HepG2 (cell line): ENCODE measurements around the gene TMEM238. TPM values are rescaled to one million over a fixed set of nuclear protein-coding genes. Genes with fewer than 3 reads are reported as not detected.

ENCODE experiments used
- JUND ChIP-seq: sonication (generic); formaldehyde crosslinking; IDR thresholded peaks from 2 replicates; pipeline ENCODE4 v1.8.0; 2022; ENCODE audit warnings: mild to moderate bottlenecking, missing genetic modification reagents
- PAX8 ChIP-seq: sonication (generic); formaldehyde crosslinking; IDR thresholded peaks from 2 replicates; pipeline ENCODE4 v1.8.0; 2022; ENCODE audit warnings: mild to moderate bottlenecking, missing genetic modification reagents, borderline replicate concordance
- SOX13 ChIP-seq, 3 experiments: fragments of 450-650 bp in 1 of 3; sonication (generic) in 1 of 3; formaldehyde crosslinking in 1 of 3; IDR thresholded peaks in 2 of 3; conservative IDR thresholded peaks in 1 of 3; 2 replicates each; pipeline versions ENCODE4 v1.5.0 to v1.6.1; 2016 to 2020; ENCODE audit warnings: antibody characterized with exemption in 1 of 3, mild to moderate bottlenecking in 1 of 3, missing compliant biosample characterization in 1 of 3, missing genetic modification reagents in 1 of 3, moderate library complexity in 1 of 3
- SRY ChIP-seq: sonication (generic); formaldehyde crosslinking; IDR thresholded peaks from 2 replicates; pipeline ENCODE4 v1.8.0; 2022; ENCODE audit warnings: mild to moderate bottlenecking, missing genetic modification reagents
- TBX2 ChIP-seq: sonication (generic); formaldehyde crosslinking; IDR thresholded peaks from 2 replicates; pipeline ENCODE4 v1.5.0; 2020; ENCODE audit warnings: missing genetic modification reagents, mild to moderate bottlenecking, borderline replicate concordance
- ZBTB21 ChIP-seq: sonication (generic); formaldehyde crosslinking; IDR thresholded peaks from 2 replicates; pipeline ENCODE4 v1.4.0; 2020; ENCODE audit warnings: missing genetic modification reagents
- ZC3H4 ChIP-seq: sonication (generic); formaldehyde crosslinking; IDR thresholded peaks from 2 replicates; pipeline ENCODE4 v1.4.0; 2020; ENCODE audit warnings: missing genetic modification reagents, borderline replicate concordance
- ZHX2 ChIP-seq, 2 experiments: sonication (generic) in 1 of 2; formaldehyde crosslinking in 1 of 2; IDR thresholded peaks; 2 replicates each; pipeline versions ENCODE4 v1.6.1 to v1.9.0; 2014 to 2022; ENCODE audit warnings: antibody characterized with exemption in 1 of 2, borderline replicate concordance in 1 of 2, inconsistent platforms in 1 of 2, low read depth in 1 of 2, missing genetic modification reagents in 1 of 2
- ZNF496 ChIP-seq: sonication (generic); formaldehyde crosslinking; IDR thresholded peaks from 2 replicates; pipeline ENCODE4 v1.8.1; 2023; ENCODE audit warnings: mild to moderate bottlenecking, moderate library complexity, missing genetic modification reagents; ENCODE audit not compliant: insufficient replicate concordance
- ZNF550 ChIP-seq: sonication (generic); formaldehyde crosslinking; IDR thresholded peaks from 2 replicates; pipeline ENCODE4 v1.4.0; 2020; ENCODE audit warnings: mild to moderate bottlenecking, missing genetic modification reagents, borderline replicate concordance
- ZNF883 ChIP-seq: sonication (generic); formaldehyde crosslinking; IDR thresholded peaks from 2 replicates; pipeline ENCODE4 v1.5.1; 2020; ENCODE audit warnings: mild to moderate bottlenecking, missing genetic modification reagents; ENCODE audit errors: not compliant biosample characterization
- polyA plus RNA-seq, 8 experiments: library from polyadenylated mRNA; depleted of rRNA in 3 of 8; stranded (reverse) in 7 of 8; unstranded in 1 of 8; fragments of >200 nt; fragmentation: Illumina TruSeq in 4 of 8; extraction: Trizol in 4 of 8; gene quantifications; 2 replicates each; pipeline versions ENCODE4 v1.2.1 to v1.2.3, GENCODE V29; 2011 to 2016; ENCODE audit warnings: low read depth in 4 of 8, missing spikeins in 1 of 8, mixed read lengths in 1 of 8; ENCODE audit not compliant: insufficient read depth in 1 of 8
- total RNA-seq, 5 experiments: library from RNA; depleted of rRNA; stranded (reverse); fragments of >200 nt; fragmentation: Illumina TruSeq; extraction: Trizol; gene quantifications; 2 replicates each; pipeline ENCODE4 v1.2.3, GENCODE V29; 2016; ENCODE audit warnings: low read depth in 1 of 5

The TMEM238 gene
- total and polyA plus RNA-seq, 2 of the 13 experiments (the other 11 are each of a cell fraction or from before 2014, with no cell fraction given) = not detected

DNA sequence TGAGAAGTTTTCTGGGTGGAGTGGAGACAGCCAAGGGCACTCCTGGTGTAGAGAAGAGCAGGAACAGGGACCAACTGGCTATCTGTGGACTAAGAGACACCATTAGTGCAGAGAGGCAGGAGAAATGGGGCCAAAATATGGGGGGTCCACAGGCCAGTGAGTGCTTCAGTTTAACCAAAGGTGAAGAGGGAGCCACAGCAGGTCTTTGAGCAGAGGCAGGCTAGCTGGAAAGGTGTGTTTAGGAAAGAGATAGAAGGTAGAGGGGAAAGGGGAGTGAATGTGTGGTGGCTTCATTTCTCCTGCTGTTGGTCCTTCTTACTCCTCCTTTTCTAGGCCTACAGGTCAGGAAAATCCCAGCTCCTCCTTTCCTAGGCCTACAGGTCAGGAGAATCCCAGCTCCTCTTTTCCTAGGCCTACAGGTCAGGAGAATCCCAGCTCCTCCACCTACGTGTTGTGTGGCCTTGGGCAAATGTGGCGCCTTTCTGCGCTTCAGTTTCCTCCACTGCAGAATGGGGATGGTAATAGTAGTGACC, 1.5 kb downstream of the TMEM238 start (continued):
- no peak for TF ChIP-seq ZHX2 (IDR thresholded peaks at IDR 0.05; ENCODE audit: low read depth)
- TF ChIP-seq ZHX2 (CRISPR knock-in tag; IDR thresholded peaks at IDR 0.05; ENCODE audit: borderline replicate concordance) = no peak
- no peak for TF ChIP-seq ZC3H4 (CRISPR knock-in tag)
- TF ChIP-seq TBX2 (CRISPR knock-in tag) = no peak
- no peak for TF ChIP-seq ZNF496 (CRISPR knock-in tag)
- TF ChIP-seq SRY (CRISPR knock-in tag) = no peak
- no peak for TF ChIP-seq ZNF883 (CRISPR knock-in tag)
- TF ChIP-seq ZBTB21 = no peak
- TF ChIP-seq ZNF550 (CRISPR knock-in tag) = no peak
- no peak for TF ChIP-seq SOX13 (IDR thresholded peaks at IDR 0.05)
- TF ChIP-seq SOX13 (CRISPR knock-in tag; conservative IDR thresholded peaks at IDR 0.05 in 1 of 2, IDR thresholded peaks at IDR 0.05 in 1 of 2) = no peak
- no peak for TF ChIP-seq JUND
- no peak for TF ChIP-seq PAX8
- TF ChIP-seq, all 625 proteins: peak for 0
